HG03039 (cell line): ENCODE measurements around the gene ATP8B4.

Source experiments
- ATAC-seq: cut with Tn5 transposase; IDR thresholded peaks from one replicate; pipeline ENCODE4 v1.9.1; 2021; ENCODE audit warnings: mild to moderate bottlenecking, moderate library complexity; ENCODE audit not compliant: unreplicated experiment

The ATP8B4 gene

GRCh38 chr15:50065279-50065678 lies 53.8 kb downstream of the ATP8B4 start:
- ATAC-seq, result no peak

GRCh38 chr15:50064673-50065072 lies 54.4 kb downstream of the ATP8B4 start:
- ATAC-seq, result no peak

- ATAC-seq, result no peak
Measured at GRCh38 chr15:50063226-50063625, 55.8 kb downstream of the ATP8B4 start.

- no peak for ATAC-seq
Measured at GRCh38 chr15:50061503-50061902, 57.5 kb downstream of the ATP8B4 start.

GRCh38 chr15:50059883-50060282 lies 59.1 kb downstream of the ATP8B4 start:
- no peak for ATAC-seq

- no peak for ATAC-seq
Measured at GRCh38 chr15:50059203-50059772, 59.7 kb downstream of the ATP8B4 start.

- no peak for ATAC-seq
Measured at GRCh38 chr15:50057905-50058639, 61.0 kb downstream of the ATP8B4 start.

- ATAC-seq, result no peak
Measured at GRCh38 chr15:50057196-50057595, 61.8 kb downstream of the ATP8B4 start.

GRCh38 chr15:50055750-50056157 lies 63.3 kb downstream of the ATP8B4 start:
- no peak for ATAC-seq

GRCh38 chr15:50055332-50055731 lies 63.7 kb downstream of the ATP8B4 start:
- ATAC-seq, result no peak

- ATAC-seq, result no peak
Measured at GRCh38 chr15:50053055-50053856, 65.8 kb downstream of the ATP8B4 start.

GRCh38 chr15:50051811-50052419 lies 67.1 kb downstream of the ATP8B4 start:
- no peak for ATAC-seq

- ATAC-seq, result no peak
Measured at GRCh38 chr15:50050986-50051743, 67.9 kb downstream of the ATP8B4 start.

GRCh38 chr15:50049871-50050270 lies 69.2 kb downstream of the ATP8B4 start:
- no peak for ATAC-seq

GRCh38 chr15:50046867-50047266 lies 72.2 kb downstream of the ATP8B4 start:
- no peak for ATAC-seq

GRCh38 chr15:50046159-50046558 lies 72.9 kb downstream of the ATP8B4 start:
- ATAC-seq, result no peak

GRCh38 chr15:50044904-50045303 lies 74.1 kb downstream of the ATP8B4 start:
- no peak for ATAC-seq

GRCh38 chr15:50044406-50044805 lies 74.6 kb downstream of the ATP8B4 start:
- no peak for ATAC-seq

GRCh38 chr15:50042775-50043174 lies 76.3 kb downstream of the ATP8B4 start:
- no peak for ATAC-seq

- no peak for ATAC-seq
Measured at GRCh38 chr15:50030456-50030855, 88.6 kb downstream of the ATP8B4 start.

- ATAC-seq, result no peak
Measured at GRCh38 chr15:50028326-50028725, 90.7 kb downstream of the ATP8B4 start.
